GM23248 (cell line): Measurements from ENCODE around the gene TEAD4.

Experiments
- EZH2 ChIP-seq: fragments of 200-600 bp; sonication (generic); IDR thresholded peaks from 2 replicates; pipeline ENCODE4 v1.6.1; 2018; ENCODE audit warnings: antibody characterized with exemption, mild to moderate bottlenecking; ENCODE audit not compliant: insufficient read depth, poor library complexity, severe bottlenecking
- EZH2phosphoT487 ChIP-seq: fragments of 200-600 bp; sonication (generic); IDR thresholded peaks from 2 replicates; pipeline ENCODE4 v1.6.1; 2018; ENCODE audit warnings: antibody characterized with exemption, moderate library complexity, mild to moderate bottlenecking, low read depth; ENCODE audit not compliant: insufficient read depth

- TF ChIP-seq EZH2phosphoT487 (no peak), EZH2 (no peak)
Observed at GRCh38 chr12:3003357-3003992, 44.3 kb downstream of the TEAD4 start.
